Heart left ventricle (tissue), 13 donors: Measurements from ENCODE around the gene CHCHD6.

Experiments used
- CTCF ChIP-seq, 12 donors: fragments of 200-600 bp; sonication (generic) in 4 of 12; IDR thresholded peaks; one replicate each; pipeline versions ENCODE4 v1.5.0 to v1.8.0; 2018 to 2022; ENCODE audit warnings: antibody characterized with exemption in 12 of 12, mild to moderate bottlenecking in 5 of 12
- POLR2A ChIP-seq, 2 donors: fragments of 450-650 bp; IDR thresholded peaks; one replicate each; pipeline ENCODE4 v1.6.1; 2017; ENCODE audit warnings: antibody characterized with exemption in 2 of 2, mild to moderate bottlenecking in 2 of 2, moderate library complexity in 2 of 2
- donor health status: ischemic (EF 13 %, LVEDD 7.1; RV severe dilation, severe dysfunction).
- donor health status: DM: no; HTN: yes; CAD: no.
- donor health status: DM: no; HTN: no; CAD: no.
- donor health status: ischemic (EF 25% LVEDD 6.9; RV normal size, moderate dysfunction).
- donor health status: ischemic (EF 25% LVEDD 5.7; RV mildly dilated, moderate dysfunction).
- donor health status: ischemic (EF 35%, LVEDD 5.7; RV mildly dilated, moderate dysfunction).
- donor health status: nonischemic (EF 11% LVEDD 7.7; RV severe dilation, severe dysfunction).
- donor health status: DM: yes; HTN: yes; CAD: no.
- donor health status: PGD.
- donor health status: ischemic (EF 29% LVEDD 5.4; RV normal size, mild dysfunction).
- donor health status: nonischemic (EF 23%, LVEDD 6.1; RV moderate dilation, normal function).

- TF ChIP-seq CTCF (IDR thresholded peaks at IDR 0.05): no peak
- TF ChIP-seq POLR2A (IDR thresholded peaks at IDR 0.05): no peak
Observed at GRCh38 chr3:126682009-126682408, 22.0 kb upstream of the CHCHD6 start.
